GM19238 (cell line): ENCODE data around the gene GPR32.
"Not testable (repeated sequence)": the region's sequence is repeated elsewhere in the genome, so short reads cannot be mapped to it uniquely, and the experiment has no call there.

ENCODE experiments used
- DNase-seq: peaks from one replicate; pipeline ENCODE4 v3.0.0; 2011; ENCODE audit warnings: low spot score; ENCODE audit not compliant: insufficient read length

The GPR32 gene

DNA sequence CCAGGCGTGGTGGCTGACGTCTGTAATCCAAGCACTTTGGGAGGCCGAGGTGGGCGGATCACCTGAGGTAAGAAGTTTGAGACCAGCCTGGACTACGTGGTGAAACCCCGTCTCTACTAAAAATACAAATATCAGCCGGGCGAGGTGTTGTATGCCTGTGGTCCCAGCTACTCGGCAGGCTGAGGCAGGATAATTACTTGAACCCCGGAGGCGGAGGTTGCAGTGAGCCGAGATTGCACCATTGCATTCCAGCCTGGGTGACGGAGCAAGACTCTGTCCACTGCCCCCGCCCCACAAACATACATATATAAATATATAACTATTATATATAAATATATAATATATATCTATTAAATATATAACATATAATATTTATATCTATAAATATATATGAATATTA lies 23.1 kb upstream of the GPR32 start:
- not testable (repeated sequence) for DNase-seq

DNA sequence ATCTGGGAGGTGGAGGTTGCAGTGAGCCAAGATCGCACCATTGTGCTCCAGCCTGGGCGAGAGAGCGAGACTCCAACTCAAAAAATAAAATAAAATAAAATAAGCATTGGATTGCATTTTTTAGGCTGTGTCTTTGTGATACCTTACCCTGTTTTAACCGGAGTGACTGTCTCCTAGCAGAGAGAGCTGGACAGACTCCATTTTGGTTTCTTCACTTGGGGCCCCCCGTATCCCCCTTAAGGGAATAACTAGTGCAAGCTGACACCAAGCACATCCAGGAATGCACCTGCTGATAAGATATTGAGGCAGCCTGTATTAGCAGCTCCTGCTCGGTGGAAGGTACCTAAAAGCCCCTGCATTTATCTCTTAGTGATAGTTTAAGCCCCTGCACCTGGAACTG lies 20.8 kb upstream of the GPR32 start:
- no peak for DNase-seq

DNA sequence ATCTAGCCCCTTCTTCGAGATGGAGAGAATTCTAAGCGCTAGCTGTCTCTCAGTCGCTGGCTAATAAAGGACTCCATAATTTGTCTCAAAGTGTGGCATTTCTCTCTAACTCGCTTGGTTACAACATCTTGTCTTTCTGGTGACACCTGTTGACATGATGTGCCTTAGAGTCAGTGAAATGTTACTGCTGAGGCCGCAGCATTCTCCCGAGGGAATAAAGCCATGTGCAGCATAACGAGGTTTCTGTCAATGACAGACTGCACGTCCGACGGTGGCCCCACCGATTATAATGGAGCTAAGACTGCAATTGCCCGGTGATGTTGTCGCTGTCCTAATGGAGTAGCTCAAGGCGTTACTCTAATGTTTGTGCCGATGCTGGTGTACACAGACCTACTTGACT lies 20.3 kb upstream of the GPR32 start:
- no peak for DNase-seq

DNA sequence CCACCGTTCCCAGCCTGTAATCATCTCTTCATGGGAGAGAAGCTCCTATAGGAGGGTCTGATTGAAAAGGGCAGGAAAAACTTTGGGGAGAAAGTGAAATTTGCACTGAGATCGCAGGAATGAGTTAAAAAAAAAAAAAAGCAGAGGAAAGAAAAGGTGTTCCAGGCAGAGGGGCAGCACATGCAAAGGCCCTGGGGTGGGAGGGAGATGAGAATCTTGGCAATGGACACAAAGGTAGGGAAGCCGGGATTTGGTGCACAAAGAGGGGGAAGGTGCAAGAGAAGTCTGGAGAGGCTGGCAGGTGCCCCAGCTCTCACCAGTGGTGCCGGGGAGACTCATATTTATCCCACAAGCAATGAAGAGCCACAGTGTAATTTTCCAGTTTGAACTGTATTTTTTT lies 16.4 kb upstream of the GPR32 start:
- DNase-seq = no peak

DNA sequence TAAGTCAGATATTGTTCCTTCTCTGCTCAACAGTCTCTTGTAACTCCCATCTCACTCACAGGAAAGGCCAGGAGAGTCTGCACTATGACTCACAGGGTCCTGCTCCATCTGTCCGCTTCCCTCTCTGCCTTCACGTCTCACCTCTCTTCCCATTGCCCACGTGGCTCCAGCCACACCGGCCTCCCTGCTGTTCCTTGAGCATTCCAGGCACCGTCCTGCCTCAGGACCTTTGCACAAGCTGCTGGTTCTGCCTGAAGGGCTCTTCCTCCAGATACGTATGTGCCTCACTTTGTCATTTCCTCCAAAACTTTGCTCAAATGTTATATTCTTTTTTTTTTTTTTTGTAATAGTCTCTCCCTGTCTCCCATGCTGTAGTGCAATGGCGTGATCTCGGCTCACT lies 14.0 kb upstream of the GPR32 start:
- DNase-seq = not testable (repeated sequence)

DNA sequence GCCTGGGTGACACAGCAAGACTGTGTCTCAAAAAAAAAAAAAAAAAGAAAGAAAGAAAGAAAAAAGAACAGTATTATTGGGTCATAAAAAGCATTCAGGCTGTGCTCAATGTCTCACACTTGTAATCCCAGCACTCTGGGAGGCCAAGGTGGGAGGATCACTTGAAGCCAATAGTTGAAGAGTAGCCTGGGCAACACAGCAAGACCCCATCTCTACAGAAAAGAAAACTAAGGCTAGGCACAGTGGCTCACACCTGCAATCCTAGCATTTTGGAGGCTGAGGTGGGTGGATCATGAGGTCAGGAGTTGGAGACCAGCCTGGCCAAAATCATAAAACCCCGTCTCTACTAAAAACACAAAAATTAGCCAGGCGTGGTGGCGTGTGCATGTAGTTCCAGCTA lies 12.6 kb upstream of the GPR32 start:
- not testable (repeated sequence) for DNase-seq

DNA sequence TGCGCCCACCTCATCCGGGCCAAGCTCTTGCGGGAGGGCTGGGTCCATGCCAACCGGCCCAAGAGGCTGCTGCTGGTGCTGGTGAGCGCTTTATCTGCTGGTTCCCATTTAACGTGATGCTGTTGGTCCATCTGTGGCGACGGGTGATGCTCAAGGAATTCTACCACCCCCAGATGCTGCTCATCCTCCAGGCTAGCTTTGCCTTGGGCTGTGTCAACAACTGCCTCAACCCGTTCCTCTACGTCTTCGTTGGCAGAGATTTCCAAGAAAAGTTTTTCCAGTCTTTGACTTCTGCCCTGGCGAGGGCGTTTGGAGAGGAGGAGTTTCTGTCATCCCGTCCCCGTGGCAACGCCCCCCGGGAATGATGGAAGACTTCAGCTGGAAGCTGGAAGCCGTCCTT lies 11.2 kb upstream of the GPR32 start:
- not testable (repeated sequence) for DNase-seq

DNA sequence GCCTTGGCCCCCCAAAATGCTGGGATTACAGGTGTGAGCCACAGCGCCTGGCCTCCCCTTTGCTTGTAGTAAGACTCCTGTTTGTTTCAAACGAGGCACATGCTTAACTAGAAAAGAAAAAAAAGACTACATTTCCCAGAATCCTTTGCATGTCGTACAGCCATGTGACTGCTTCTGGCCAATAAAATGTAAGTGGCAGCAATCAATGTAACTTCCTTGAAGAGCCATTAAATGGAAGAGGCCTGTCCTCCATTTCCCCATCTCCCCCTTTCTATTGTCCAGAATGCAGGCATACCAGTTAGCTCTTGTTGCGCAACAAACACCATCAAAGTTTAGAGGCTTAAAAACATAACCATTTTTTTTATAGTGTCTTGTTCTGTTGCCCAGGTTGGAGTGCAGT lies 10.4 kb upstream of the GPR32 start:
- no peak for DNase-seq

DNA sequence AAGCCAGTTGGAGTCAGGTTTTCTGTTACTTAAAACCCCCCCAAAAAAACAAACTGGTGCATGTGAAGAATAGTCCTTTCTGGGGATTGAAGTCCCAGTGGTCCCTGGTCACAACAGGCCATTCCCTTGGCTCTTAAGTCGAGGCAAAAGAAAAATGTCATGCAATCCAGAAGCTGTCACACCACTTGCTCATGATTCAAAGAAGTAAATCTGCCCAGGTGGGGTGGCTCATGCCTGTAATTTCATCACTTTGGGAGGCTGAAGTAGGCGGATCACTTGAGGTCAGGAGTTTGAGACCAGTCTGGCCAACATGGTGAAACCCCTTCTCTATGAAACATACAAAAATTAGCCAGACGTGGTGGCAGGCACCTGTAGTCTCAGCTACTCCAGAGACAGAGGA lies 8.8 kb upstream of the GPR32 start:
- not testable (repeated sequence) for DNase-seq

DNA sequence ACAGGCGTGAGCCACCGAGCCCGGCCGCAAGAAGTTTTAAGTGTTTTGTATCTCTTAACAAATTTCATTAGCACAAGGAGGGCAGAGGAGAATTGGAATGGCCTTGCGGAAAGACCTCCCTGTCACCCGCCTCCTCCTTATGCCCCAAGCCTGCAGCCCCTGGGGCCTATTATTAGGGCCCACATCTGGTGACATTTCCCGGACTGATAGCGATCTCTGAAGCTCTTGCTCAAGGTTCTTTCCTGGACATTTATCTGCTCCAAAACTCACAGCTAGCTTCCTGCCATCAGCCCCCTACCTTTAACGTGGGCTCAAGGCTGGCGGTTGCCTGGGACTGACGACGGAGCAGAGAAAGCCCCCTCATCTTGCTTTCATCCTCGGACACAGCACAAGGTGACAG lies 6.7 kb upstream of the GPR32 start:
- DNase-seq = not testable (repeated sequence)

DNA sequence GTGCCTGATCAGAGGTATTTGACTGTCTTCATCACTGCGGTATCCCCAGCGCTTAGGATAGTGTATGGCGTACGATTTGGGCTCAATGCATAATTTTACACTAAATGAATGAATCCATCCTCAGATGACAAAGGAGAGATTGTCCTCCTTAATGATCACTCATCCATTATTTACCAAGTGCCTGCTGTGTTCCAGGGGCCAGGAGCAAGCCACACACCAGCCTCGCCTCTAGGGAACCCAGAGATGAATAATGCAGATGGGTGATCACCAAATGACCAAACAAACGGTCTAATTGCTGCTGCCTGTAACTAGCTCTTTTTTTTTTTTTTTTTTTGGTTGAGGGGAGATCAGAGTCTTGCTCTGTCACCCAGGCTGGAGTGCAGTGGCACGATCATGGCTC lies 5.9 kb upstream of the GPR32 start:
- no peak for DNase-seq

DNA sequence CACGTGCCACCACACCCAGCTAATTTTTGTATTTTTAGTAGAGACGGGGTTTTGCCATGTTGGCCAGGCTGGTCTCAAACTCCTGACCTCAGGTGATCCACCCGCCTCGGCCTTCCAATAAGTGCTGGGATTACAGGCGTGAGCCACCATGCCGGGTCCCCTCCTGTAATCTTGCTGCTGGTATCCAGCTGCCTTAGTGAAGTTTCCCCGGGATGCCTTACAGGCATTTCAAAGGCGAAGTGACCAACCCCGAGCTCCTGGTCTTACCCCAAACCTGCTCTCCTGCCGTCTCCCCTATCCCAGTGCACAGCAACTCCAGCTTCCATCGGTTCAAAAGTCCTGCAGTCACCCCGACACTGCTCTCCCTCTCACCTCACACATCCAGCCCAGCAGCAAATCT lies 3.5 kb upstream of the GPR32 start:
- not testable (repeated sequence) for DNase-seq

DNA sequence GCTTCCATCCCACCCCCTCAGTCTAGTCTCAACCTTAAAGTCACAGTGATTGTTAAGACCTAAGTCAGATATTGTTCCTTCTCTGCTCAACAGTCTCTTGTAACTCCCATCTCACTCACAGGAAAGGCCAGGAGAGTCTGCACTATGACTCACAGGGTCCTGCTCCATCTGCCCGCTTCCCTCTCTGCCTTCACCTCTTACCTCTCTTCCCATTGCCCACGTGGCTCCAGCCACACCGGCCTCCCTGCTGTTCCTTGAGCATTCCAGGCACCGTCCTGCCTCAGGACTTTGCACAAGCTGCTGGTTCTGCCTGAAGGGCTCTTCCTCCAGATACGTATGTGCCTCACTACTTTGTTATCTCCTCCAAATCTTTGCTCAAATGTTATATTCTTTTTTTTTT lies 3.0 kb upstream of the GPR32 start:
- not testable (repeated sequence) for DNase-seq

DNA sequence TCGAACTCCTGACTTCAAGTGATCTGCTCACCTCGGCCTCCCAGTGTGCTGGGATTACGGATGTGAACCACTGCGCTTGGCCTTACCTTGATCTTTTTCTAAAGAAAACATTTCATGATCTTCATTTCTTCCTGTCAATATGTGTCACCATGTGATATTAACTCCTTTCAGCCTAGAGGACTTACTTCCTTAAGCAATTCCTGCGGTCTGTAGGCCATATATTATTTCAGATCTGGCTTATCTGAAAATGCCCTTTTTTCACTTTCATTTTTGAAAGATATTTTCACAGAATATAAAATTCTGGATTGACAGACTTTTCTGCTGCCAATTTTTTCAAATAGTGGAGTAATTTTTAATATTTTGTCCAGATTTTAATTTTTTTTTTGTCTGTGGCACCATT lies 2.0 kb upstream of the GPR32 start:
- no peak for DNase-seq

DNA sequence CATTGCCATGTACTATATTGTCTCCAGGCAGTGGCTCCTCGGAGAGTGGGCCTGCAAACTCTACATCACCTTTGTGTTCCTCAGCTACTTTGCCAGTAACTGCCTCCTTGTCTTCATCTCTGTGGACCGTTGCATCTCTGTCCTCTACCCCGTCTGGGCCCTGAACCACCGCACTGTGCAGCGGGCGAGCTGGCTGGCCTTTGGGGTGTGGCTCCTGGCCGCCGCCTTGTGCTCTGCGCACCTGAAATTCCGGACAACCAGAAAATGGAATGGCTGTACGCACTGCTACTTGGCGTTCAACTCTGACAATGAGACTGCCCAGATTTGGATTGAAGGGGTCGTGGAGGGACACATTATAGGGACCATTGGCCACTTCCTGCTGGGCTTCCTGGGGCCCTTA lies 624 bp downstream of the GPR32 start:
- DNase-seq = no peak

DNA sequence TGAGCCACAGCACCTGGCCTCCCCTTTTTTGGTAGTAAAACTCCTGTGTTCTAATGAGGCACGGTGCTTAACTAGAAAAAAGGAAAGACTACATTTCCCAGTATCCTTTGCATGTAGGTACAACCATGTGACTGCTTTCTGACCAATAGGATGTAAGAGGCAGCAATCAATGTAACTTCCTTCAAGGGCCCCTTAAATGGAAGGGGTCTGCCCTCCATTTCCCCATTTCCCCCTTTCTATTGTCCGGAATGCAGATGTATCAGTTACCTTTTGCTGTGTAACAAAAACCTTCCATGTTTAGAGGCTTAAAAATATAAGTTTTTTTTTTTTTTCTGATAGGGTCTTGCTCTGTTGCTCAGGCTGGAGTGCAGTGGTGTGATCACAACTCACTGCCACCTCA lies 2.2 kb downstream of the GPR32 start:
- no peak for DNase-seq

DNA sequence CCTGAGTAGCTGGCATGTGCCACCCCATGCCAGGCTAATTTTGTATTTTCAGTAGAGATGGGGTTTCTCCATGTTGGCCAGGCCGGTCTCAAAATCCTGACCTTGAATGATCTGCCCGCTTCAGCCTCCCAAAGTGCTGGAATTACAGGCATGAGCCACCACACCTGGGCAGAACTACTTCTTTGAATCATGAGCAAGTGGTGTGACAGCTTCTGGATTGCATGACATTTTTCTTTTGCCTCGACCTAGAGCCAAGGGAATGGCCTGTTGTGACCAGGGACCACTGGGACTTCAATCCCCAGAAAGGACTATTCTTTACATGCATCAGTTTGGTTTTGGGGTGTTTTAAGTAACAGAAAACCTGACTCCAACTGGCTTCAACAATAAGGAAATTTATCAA lies 2.6 kb downstream of the GPR32 start:
- DNase-seq = not testable (repeated sequence)

DNA sequence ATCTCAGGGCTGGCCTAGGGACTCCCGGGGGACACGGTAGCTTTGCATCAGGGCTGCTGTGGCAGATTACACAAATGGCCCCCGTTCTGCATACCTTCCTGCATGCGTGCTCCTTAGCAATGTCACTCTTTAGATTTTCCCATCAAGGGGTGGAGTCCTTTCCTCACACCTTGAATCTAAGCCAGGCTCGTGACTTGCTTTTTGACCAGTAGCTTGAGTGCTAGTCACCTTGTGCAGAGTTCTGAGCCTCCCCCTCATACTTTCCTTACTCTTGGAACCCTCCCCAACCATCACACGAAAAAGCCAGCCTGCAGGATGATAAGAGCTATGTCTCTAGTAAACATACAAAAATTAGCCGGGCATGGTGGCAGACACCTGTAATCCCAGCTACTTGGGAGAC lies 3.2 kb downstream of the GPR32 start:
- not testable (repeated sequence) for DNase-seq

DNA sequence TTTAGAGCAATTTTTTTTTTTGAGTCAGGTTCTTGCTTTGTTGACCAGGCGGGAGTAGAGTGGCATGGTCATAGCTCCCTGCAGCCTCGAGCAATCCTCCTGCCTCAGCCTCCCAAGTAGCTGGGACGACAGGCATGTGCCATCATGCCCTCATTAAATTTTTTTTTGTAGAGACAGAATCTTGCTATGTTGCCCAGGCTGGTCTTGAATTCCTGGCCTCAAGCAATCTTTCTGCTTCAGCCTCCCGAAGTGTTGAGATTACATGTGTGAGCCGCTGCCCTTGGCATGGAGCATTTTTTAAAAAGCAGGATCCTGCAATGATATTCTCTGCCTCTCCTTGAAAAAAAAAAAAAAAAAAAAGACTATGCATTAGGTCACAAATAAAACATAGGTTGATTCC lies 5.9 kb downstream of the GPR32 start:
- DNase-seq = no peak

DNA sequence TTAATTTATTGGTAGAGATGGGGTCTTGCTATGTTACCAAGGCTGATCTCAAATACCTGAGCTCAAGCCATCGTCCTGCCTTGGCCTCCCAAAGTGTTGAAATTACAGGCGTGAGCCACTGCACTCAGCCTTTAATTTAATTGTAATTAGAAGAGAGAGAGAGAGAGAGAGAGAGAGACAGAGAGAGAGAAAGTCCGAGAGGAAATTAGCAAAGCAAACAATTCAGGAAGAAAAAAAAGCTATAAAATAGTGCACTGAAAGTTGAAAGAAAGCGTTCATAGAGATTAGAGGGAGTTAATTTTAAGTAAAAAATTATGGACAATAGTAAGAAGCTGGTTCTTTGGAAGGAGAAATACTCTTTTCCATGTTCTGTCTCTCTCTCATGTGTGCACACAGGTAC lies 7.0 kb downstream of the GPR32 start:
- DNase-seq = no peak

DNA sequence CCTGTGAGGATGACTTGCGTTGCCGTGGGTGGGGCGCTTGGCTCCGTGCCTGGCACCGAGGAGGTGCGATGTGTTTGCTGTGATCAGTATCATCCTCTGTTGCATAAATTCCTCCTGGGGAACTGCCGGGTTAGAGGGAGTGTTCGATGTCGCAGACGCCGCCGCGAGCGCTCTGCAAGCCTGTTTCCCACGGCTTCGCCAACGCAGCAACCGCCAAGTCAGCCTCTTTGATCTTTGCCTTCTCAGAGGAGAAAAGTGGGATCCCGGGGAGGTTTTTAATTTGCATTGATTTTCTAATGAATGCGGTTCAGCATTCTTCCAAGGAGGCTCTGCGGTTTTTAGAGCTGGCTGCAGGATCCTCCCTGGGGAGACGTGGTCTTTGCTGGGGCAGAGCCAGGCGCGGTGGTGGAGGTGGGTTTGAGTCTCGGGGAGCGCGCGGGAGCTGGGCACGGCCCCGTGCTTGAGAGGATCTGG lies 7.6 kb downstream of the GPR32 start:
- no peak for DNase-seq

DNA sequence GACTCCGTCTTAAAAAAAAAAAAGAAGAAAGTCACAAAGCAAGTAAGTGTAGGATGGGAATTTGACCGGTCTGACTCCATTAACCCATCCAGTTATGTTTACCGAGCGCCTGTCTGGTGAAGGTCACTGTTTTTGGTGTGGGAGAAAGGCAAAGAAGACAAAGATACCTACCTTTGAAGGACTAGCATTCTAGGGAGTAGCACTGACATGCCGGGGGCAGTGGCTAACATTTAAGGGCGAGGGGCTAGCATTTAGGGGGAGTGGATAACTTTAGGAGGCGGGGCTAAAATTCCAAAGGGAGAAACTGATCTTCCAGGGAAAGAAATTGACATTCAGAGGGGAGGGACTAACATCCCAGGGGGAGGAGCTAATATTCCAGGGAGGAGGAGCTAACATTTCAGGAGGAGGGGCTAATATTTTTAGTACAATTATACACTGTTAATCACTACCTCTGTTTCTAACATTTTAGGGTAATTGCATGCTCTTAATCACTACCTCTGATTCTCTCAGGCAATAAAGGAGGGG lies 8.7 kb downstream of the GPR32 start:
- DNase-seq = no peak

DNA sequence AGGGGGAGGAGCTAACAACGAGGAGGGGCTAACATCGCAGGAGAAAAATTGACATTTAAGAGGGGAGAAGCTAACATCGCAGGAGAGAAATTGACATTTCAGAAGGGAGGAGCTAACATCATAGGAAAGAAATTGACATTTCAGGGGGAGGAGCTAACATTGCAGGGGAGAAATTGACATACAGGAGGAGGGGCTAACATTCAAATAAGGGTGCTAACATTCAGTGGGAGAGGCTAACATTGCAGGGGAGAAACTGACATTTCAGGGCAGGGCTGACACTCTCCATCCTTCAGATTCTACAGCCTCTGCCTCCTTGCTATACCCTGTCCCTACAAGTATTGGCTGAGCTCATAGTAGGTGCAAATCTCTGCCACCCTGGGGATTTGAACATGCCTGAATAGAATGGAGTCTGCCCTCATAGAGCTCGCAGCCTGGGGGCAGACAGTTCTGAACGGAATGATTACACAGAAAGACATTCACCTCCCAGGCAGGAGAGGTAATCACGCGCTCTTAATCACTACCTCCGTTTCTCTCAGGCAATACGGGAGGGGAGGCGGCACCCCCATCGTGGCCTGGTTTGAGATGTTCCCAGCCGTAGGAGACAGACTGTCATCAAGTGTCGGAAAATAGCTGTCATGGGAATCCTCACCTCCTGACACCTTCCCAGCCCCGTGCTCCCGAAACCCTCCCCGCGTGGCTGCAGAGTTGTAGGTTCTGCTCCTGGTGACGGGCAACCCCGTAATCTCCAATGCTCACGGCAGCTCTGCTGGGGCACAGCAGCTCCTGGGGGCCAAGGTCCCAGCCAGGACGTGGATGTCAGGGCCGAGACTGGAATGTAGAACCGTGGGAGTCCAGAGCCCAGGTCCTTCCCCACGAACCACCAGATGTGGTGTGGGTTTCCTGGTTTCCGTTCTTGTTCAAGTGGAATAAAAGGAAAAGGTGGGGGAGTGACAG lies 9.5 kb downstream of the GPR32 start:
- no peak for DNase-seq
